Cardiac fibroblast (primary cell): Measurements from ENCODE around the gene CRHR1.

Source experiments
- DNase-seq, 2 donors: peaks; one replicate each; pipeline versions ENCODE4 v3.0.0 to v3.0.0-alpha.2; 2010; ENCODE audit warnings: low read depth in 2 of 2
- H3K4me3 ChIP-seq, 2 donors: replicated peaks in 1 of 2; 1 replicate in 1 of 2; 2 replicates in 1 of 2; pipeline ENCODE4 v1.5.1; 2011; ENCODE audit warnings: low read depth in 2 of 2, low read length in 2 of 2, mild to moderate bottlenecking in 2 of 2, moderate library complexity in 1 of 2
- TF ChIP-seq, protein P1 (sequence below): IDR thresholded peaks from one replicate; pipeline ENCODE4 v1.5.1; 2011; ENCODE audit warnings: low read depth, mild to moderate bottlenecking, low read length, inconsistent platforms

Gene CRHR1

GRCh38 chr17:45791935-45792334 lies 7.8 kb downstream of the CRHR1 start:
- TF ChIP-seq, protein P1, sequence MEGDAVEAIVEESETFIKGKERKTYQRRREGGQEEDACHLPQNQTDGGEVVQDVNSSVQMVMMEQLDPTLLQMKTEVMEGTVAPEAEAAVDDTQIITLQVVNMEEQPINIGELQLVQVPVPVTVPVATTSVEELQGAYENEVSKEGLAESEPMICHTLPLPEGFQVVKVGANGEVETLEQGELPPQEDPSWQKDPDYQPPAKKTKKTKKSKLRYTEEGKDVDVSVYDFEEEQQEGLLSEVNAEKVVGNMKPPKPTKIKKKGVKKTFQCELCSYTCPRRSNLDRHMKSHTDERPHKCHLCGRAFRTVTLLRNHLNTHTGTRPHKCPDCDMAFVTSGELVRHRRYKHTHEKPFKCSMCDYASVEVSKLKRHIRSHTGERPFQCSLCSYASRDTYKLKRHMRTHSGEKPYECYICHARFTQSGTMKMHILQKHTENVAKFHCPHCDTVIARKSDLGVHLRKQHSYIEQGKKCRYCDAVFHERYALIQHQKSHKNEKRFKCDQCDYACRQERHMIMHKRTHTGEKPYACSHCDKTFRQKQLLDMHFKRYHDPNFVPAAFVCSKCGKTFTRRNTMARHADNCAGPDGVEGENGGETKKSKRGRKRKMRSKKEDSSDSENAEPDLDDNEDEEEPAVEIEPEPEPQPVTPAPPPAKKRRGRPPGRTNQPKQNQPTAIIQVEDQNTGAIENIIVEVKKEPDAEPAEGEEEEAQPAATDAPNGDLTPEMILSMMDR = no peak
- DNase-seq = no peak
- no peak overlapping the region for H3K4me3 ChIP-seq

GRCh38 chr17:45792437-45792836 lies 8.3 kb downstream of the CRHR1 start:
- DNase-seq = no peak
- TF ChIP-seq, protein P1 = no peak
- H3K4me3 ChIP-seq = no peak overlapping the region

GRCh38 chr17:45792995-45793755 lies 9.1 kb downstream of the CRHR1 start:
- peak; percentile 29 to 37 for DNase-seq
- TF ChIP-seq, protein P1 = no peak

DNA sequence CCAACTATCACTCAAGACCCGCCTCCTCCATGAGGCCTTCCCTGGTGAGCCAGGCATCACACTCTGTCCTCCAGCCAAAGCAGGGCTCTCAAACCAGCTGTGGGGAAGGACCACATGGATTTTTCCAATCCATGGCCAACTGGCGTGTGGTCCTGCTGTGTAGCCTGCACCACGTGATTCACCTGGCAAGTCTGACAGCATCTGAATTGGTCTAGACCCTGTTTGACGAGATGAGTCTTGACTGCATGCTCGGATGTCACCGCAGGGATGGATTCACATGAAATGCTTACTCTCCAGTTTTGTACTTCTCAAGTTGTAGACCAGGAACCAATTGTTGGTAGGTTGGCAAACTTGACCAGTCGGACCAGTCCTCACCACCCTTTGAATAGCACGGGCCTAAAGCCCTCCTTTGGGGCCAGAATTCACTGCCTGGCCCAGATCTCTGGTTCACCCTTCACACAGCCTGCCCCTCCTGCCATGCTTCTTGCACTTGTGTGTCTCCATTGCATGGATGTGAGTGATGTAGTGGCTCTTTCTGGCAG lies 9.9 kb downstream of the CRHR1 start:
- no peak overlapping the region for H3K4me3 ChIP-seq
- no peak for DNase-seq
- TF ChIP-seq, protein P1 = no peak

More at GRCh38 chr17:45792995-45793755, 9.1 kb downstream of the CRHR1 start:
- H3K4me3 ChIP-seq = no peak overlapping the region

DNA sequence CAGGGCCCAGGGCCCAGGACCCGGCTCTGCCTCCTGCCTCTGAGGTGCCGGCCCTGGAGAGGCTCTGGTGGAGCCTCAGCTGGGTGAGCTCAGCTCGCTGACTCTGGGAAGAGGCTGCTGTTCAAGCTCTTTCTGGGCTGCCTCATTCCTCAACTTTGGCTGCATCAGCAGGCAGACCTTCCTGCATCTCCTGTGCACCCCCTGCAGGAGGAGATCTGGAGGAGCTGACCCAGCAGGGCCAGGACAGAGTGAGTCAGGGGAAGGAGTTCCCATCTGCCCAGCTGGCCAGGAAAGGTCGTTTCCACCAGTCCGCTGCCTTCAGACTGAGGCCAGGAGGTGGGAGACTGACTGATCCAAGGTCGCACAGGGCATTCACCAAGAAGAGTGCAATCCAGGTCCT lies 10.7 kb downstream of the CRHR1 start:
- peak in 1 of 2 donors; percentile 12 for DNase-seq
- TF ChIP-seq, protein P1 = no peak
- no peak overlapping the region for H3K4me3 ChIP-seq

GRCh38 chr17:45800816-45801215 lies 16.7 kb downstream of the CRHR1 start:
- TF ChIP-seq, protein P1 = no peak
- no peak overlapping the region for H3K4me3 ChIP-seq
- DNase-seq = no peak
